Activated CD4-positive, alpha-beta T cell treated with anti-CD3 and anti-CD28 coated beads for 1 hour (primary cell): Measurements from ENCODE around the gene TMEM243.

Experiments
- DNase-seq: peaks from one replicate; pipeline ENCODE4 v3.0.0-alpha.2; 2020

Gene TMEM243

DNA sequence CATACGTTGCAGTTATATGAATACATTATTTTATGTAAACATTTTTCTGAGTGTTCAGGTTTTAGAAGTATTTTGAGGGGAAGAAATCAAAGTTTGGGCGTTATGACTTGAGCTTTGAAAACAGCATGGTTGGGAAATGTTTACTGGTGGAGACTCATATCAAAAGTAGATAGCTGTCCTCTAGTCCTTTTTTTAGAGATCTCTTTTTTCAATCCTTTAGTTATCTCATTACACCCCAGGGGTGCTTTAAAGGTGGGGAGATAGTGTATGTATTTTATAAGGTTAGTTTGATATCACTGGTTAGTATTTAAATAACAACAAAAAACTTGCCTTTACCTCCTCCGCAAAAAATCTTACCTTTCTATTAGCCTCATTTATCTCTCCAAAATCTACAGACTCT, 65.0 kb downstream of the TMEM243 start:
- no peak for DNase-seq

DNA sequence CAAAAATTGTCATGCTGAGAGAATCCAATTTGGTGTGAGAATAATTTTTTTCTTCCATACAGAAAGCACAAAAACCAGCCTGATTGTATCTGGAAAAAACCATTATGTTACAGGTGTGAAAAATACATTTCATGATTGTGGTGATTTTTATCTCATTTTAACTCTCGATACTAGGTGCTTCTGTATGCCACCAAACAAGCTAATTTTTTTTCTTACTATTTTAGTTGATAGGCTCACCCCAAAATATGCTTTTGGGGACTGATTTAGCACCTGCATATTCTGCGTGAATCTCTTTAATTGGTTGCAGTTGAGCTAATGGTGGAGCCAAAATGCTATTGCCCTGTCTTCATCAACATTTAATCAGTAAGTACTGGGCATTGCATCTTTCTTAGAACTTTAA, 65.4 kb downstream of the TMEM243 start:
- DNase-seq = no peak

DNA sequence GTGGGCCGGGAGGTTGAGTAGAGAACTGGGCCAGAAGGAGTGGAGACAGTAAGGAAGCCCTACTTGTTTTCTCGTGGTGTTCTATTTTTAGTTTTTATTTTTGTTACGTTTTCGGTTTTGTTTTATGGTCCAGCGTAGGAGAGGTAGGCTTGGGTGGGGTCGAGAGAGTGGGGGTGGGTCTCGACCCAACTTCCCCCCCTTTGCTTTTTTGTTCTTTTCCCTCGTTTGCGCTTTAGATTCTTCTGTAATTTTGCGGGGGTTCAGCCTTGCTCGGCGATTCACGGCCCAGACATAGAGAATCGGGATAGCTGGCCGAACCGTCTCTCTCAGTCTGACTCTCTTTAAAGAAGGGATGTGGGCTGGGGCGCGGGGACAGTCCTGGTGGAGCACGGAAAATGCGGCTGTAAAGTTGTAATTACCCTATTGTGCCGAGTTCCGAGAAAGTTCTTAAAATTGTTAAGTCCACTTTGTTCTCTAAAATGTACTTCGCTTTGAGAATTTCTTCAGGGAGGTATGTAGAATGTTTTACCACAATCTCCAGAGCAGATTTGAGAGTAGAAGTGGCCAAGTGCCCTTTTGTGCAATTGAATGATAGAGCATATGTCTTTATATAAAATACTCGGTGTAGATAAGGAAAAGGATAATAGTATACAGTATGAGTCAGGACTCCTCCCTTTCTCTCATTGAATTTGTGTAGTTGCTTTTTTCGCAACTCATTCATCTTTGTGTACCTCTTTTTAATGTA, 66.5 kb downstream of the TMEM243 start:
- DNase-seq = no peak

DNA sequence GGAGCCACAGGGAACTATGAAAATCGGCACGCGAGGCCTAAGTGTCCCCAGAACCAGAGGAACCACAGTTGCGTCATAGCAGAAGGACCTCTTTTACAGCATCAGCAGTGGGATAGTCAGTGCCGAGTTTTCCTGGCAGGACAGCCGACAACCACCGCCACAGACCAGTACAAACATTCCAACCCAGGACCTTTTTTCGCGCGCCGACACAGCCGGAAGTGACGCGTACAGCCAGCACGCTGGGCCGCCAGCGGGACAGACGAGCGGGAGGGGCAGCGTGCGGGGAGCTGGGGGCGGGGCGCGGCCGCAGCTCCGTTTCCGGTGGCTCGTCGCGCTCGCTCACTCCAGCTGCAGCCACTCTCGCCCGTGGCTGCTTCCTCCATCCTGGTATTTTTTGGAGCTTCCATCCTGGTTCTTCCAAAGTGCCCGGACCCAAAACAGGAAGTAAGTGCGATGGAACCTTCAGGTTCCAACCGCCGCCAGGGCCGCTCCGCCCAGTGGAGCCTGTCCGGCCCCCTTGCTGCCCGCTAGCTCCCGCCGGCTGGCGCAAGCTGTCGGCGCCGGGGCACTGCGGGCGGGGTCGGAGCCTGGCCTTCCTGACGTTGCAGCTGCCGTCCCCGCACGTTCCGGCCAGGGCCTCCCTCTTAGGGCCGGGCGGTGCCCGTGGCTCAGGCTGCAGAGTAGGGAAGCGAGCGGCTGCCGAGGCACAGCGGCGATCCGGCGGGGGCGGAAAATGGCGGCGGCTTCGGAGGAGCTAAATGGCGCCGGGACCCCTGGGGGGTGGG, 67.2 kb downstream of the TMEM243 start, which contains the start of gene DMTF1:
TSS of gene DMTF1 (plus strand) at position 342 of the 785 bp plus-strand sequence. CDS start 12,489 bp downstream, outside the sequence.
- peak; percentile 75 for DNase-seq

DNA sequence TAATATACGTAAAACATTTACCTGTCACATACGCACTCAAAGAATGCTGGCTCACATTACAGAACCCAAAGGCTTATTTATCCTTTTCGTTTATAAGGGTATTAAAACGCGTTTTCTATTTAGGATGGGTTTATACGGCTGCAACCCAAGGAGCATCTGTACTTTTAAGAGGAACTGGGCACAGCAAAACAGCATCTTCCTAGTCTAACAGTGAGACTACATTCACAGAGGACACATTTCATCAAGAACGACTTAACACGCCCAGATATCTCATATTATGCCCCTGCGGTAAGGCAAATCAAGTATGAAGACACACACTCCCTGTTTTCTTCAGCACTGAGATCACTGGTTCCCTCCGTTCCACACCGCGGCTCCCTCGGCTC, 67.8 kb downstream of the TMEM243 start:
- DNase-seq = no peak

DNA sequence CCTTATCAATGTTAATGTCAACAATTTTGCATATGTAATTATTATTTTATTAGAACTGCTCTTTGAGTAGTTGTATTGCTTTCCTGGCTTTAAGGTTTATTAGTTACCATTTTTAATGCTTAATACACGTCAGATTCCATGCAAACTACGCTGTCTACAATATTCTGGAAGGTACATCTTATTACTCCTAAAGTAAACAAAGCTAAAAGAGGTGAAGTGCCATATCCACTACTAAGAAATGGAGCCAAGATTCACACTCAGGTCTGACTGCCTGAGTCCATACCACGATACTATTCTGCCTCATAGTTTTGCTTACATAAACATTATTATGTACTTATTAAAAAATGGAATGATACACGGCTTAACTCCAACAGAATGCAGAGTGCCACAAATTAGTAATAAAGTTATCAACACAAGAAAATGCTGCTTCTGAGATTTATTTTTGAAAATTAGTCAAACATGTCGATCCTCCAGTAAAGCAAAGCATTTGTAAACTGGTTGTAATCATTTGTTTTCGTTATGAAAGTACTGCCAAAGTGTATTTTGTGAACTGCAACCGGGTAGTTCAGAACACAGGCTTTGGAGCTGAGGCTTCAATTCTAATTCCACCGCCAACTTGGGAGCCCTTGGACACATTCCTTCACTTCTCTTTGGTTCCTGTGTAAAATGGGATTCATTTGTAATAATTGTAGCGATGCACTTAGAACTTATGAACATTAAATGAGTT, 68.4 kb downstream of the TMEM243 start:
- DNase-seq = no peak

DNA sequence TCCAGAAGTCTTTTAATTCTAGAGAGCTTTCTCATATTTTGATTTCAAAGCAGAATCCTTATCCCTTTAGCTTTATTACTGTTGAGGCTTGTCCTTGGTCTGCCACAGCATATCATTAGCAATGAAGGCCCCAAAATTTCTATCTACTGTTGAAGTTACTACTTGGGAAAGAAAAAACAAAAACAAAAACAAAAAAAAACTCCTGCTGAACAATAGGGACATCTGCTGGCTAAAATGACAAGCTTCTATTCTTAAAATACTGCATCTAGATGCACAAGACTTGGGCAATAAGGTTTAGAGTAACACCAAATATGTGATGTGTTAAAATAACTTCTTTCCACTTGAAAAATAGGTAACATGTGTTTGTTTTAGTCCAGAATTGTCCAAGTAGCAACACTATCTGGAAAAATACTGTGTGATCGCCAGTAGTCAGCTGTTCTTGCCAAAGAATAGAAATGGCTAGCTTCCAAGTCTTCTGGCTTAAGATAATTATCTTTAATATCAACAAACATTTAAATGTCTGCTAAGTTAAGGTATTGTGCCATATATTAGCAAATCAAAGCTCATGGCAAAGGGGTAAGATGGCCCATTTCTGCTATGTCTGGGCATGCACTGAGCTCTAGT, 71.1 kb downstream of the TMEM243 start:
- no peak for DNase-seq

DNA sequence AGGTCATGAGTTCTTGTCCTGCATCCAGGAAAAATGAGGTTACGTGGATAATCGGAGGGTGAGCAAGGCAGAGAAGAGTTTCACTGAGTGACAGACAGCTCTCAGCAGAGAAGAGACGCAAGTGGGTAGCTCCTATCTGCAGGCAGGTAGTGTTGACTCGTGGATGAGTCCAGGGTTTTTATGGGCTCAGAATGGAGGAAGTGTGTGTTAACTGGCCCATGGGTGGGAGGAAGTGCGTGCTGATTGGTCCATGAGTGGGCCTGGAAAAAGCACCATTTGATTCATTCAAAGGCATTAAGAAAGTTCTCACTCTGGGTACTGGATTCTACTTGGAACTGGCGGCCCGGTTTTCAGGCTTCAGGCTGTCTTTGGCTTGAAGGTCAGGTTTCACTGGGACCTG, 72.0 kb downstream of the TMEM243 start:
- no peak for DNase-seq

DNA sequence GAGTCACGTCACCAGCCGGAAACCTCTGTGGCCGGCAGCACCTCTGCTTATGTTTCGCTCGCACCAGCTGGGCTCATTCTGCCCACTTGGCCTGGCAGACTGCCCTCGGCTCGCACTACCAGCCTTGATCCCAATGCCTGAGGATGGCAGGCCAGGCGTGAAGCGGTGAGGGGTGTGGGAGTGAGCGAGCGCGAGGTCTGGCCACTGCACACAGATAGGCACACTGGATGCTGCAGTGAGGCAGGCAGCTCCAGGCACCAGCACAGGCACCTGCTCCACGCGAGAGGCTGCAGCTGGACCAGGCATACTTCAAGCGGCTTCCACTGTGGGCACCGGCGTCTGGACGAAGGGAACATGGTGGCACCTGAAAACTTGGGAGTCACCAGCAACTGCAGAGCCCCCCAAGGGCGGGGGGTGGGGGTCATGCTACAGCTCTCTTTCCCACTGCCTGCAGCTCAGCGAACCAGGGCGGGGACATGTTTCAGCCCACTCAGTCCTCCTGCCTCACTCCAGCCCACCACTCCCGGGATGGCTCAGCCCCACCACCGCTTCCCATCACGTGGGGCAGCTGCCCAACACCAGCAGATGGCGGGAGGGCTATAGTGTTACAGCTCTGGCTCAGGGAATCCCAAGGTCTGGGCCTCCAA, 72.7 kb downstream of the TMEM243 start:
- DNase-seq = no peak
